ENCODE results near the gene GOLIM4.
A peak's percentile ranks its signal among the peaks of the same experiment; 100 is the strongest.

Gene GOLIM4

GRCh38 chr3:168097381-168097780, 1.7 kb upstream of the GOLIM4 start:
- H3K9me3 ChIP-seq (ENCODE audit: insufficient read depth, low read length): no peaks in the 10 kb centered on the region
- H4K20me1 ChIP-seq (ENCODE audit: insufficient read depth, low read length): no peaks in the 10 kb centered on the region
- no peak overlapping the region for H3K9ac ChIP-seq (ENCODE audit: low read length)
- H3K79me2 ChIP-seq (ENCODE audit: low read length): peaks cover 20% of the 10 kb centered on the region
- H3K36me3 ChIP-seq (replicated peaks; ENCODE audit: low read depth, low read length): no peaks in the 10 kb centered on the region
- TF ChIP-seq EZH2phosphoT487 (IDR thresholded peaks at IDR 0.05; ENCODE audit: low read depth) (no peak), CTCF (IDR thresholded peaks at IDR 0.05; ENCODE audit: low read depth, low read length) (no peak)
- peaks cover 24% of the 10 kb centered on the region for H3K4me1 ChIP-seq (ENCODE audit: low read length)
- H2AFZ ChIP-seq (ENCODE audit: low read depth, low read length): no peak overlapping the region
- H3K4me2 ChIP-seq (ENCODE audit: low read length): no peak overlapping the region
- H3K27me3 ChIP-seq (ENCODE audit: low read depth, low read length): no peaks in the 10 kb centered on the region
- no peak overlapping the region for H3K27ac ChIP-seq (ENCODE audit: low read length)
- H3K4me3 ChIP-seq (ENCODE audit: low read length): no peak overlapping the region

DNA sequence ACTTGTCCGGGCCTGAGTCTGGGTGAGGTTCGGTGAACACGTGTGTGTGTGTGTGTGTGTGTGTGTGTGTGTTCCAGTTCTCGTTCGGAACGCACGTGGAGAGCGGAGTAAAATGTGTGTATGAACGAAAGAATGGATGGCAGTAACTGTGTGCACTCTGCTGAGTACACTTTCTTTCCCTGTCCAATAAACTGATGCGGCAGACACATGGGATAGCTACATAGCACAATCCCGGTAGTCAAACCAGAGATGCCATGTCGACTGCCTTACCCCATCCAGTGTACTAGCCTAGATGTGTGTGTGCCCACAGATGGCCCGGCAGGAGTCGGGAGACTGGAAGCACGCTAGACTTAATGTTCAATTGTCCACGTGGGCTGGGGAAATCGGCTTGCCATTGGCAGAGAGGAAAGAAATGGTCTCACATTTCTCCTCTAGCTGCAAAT, 507 bp upstream of the GOLIM4 start:
- H3K4me1 ChIP-seq (ENCODE audit: low read length): peaks cover 24% of the 10 kb centered on the region
- peak overlapping the region; percentile 97 for H2AFZ ChIP-seq (ENCODE audit: low read depth, low read length)
- no peaks in the 10 kb centered on the region for H3K36me3 ChIP-seq (replicated peaks; ENCODE audit: low read depth, low read length)
- peak overlapping the region; percentile 73 for H3K27ac ChIP-seq (ENCODE audit: low read length)
- peak overlapping the region; percentile 89 for H3K4me3 ChIP-seq (ENCODE audit: low read length)
- H3K9ac ChIP-seq (ENCODE audit: low read length): peak overlapping the region; percentile 77
- H3K79me2 ChIP-seq (ENCODE audit: low read length): peaks cover 31% of the 10 kb centered on the region
- TF ChIP-seq EZH2phosphoT487 (IDR thresholded peaks at IDR 0.05; ENCODE audit: low read depth) (no peak), CTCF (IDR thresholded peaks at IDR 0.05; ENCODE audit: low read depth, low read length) (no peak)
- no peaks in the 10 kb centered on the region for H3K9me3 ChIP-seq (ENCODE audit: insufficient read depth, low read length)
- H4K20me1 ChIP-seq (ENCODE audit: insufficient read depth, low read length): no peaks in the 10 kb centered on the region
- H3K4me2 ChIP-seq (ENCODE audit: low read length): peak overlapping the region; percentile 93
- no peaks in the 10 kb centered on the region for H3K27me3 ChIP-seq (ENCODE audit: low read depth, low read length)

DNA sequence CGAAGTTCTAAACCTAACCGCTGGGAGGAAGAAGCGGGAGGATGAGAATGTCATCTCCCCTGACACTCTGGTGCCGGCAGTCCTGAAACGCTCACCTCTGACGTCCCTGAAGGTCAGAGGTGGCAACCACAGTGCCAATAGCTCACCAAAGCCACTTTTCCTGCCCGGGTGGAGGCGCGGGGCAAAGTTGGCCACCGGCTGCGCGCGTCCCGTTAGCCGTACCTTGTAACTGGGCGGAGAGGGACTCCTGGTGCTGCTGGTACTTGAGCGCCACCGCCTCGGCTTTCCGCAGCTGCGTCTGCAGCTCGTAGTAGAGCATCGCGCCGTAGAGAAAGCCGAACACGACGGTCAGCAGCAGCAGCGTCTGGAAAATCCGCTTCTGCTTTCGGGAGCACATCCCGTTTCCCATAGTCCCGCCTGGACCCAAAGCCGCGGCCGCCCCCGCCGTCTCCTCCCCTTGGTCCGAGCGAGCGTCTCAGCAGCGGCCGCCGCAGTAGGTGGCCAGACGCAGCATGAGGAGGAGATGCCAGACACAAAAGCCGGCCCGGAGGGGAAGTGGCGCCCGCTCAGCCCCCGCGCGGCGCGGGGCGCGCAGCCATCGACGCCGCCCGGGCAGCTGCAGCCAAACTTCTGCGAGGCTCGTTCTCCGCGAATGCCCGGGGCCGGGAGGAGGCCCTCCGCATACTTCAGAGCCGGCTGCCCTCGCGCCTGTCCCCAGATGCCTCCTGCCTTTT, 680 bp downstream of the GOLIM4 start:
- TF ChIP-seq EZH2phosphoT487 (IDR thresholded peaks at IDR 0.05; ENCODE audit: low read depth) (no peak), CTCF (IDR thresholded peaks at IDR 0.05; ENCODE audit: low read depth, low read length) (peak; percentile 22)
- Histone ChIP-seq H3K9me3 (ENCODE audit: insufficient read depth, low read length) (no peaks in the 10 kb centered on the region), H3K27ac (ENCODE audit: low read length) (peak overlapping the region; percentile 73), H3K4me2 (ENCODE audit: low read length) (peak overlapping the region; percentile 93), H3K27me3 (ENCODE audit: low read depth, low read length) (no peaks in the 10 kb centered on the region), H3K9ac (ENCODE audit: low read length) (peak overlapping the region; percentile 77), H2AFZ (ENCODE audit: low read depth, low read length) (peak overlapping the region; percentile 62), H3K79me2 (ENCODE audit: low read length) (peaks cover 40% of the 10 kb centered on the region), H3K4me3 (ENCODE audit: low read length) (peak overlapping the region; percentile 89), H3K4me1 (ENCODE audit: low read length) (peaks cover 24% of the 10 kb centered on the region), H3K36me3 (replicated peaks; ENCODE audit: low read depth, low read length) (no peaks in the 10 kb centered on the region), H4K20me1 (ENCODE audit: insufficient read depth, low read length) (no peaks in the 10 kb centered on the region)

GRCh38 chr3:168094580-168094876, 1.2 kb downstream of the GOLIM4 start:
- H3K4me1 ChIP-seq (ENCODE audit: low read length): peaks cover 24% of the 10 kb centered on the region

More at GRCh38 chr3:168094580-168094876, 1.2 kb downstream of the GOLIM4 start:
- Histone ChIP-seq H3K4me3 (ENCODE audit: low read length) (peak overlapping the region; percentile 89), H3K27ac (ENCODE audit: low read length) (peak overlapping the region; percentile 73), H3K9ac (ENCODE audit: low read length) (peak overlapping the region; percentile 77), H3K4me2 (ENCODE audit: low read length) (peak overlapping the region; percentile 93), H3K79me2 (ENCODE audit: low read length) (peaks cover 43% of the 10 kb centered on the region), H3K9me3 (ENCODE audit: insufficient read depth, low read length) (no peaks in the 10 kb centered on the region), H3K27me3 (ENCODE audit: low read depth, low read length) (no peaks in the 10 kb centered on the region), H4K20me1 (ENCODE audit: insufficient read depth, low read length) (no peaks in the 10 kb centered on the region), H3K36me3 (replicated peaks; ENCODE audit: low read depth, low read length) (no peaks in the 10 kb centered on the region), H2AFZ (ENCODE audit: low read depth, low read length) (0 out of 2 replicates have a peak overlapping the region, but pooled peaks have one; percentile 62)
- TF ChIP-seq EZH2phosphoT487 (IDR thresholded peaks at IDR 0.05; ENCODE audit: low read depth) (no peak), CTCF (IDR thresholded peaks at IDR 0.05; ENCODE audit: low read depth, low read length) (no peak)
